Activated CD8-positive, alpha-beta memory T cell treated with anti-CD3 and anti-CD28 coated beads, Interleukin-2, amount 10 ng/mL, durations not matched to agents 7 days and 5 days (primary cell): Measurements from ENCODE around the gene TBC1D22A. TPM values are rescaled to one million over a fixed set of nuclear protein-coding genes. Genes with fewer than 3 reads are reported as not detected.
A peak's percentile ranks its signal among the peaks of the same experiment; 100 is the strongest.
"Not testable (repeated sequence)": the region's sequence is repeated elsewhere in the genome, so short reads cannot be mapped to it uniquely, and the experiment has no call there.

Experiments
- ATAC-seq: fragments of 150-1000 bp; cut with Tn5 transposase; one replicate; pipeline ENCODE4 v1.10.0; 2021; ENCODE audit warnings: moderate library complexity
- CTCF ChIA-PET: fragments of 350-600 bp; sonication (Branson Sonifier 250); formaldehyde crosslinking; loops from one replicate; lab custom pipeline; 2021; ENCODE audit warnings: antibody characterized with exemption; lab: Charles Lee
- DNase-seq: peaks from one replicate; pipeline ENCODE4 v3.0.0-alpha.2; 2020
- H3K27ac Mint-ChIP-seq: one replicate; pipeline ENCODE4 v1.8.0; 2021; ENCODE audit warnings: mild to moderate bottlenecking, mixed read lengths
- H3K27me3 Mint-ChIP-seq: one replicate; pipeline ENCODE4 v1.8.0; 2021; ENCODE audit warnings: mixed read lengths
- H3K36me3 Mint-ChIP-seq: one replicate; pipeline ENCODE4 v1.8.0; 2021; ENCODE audit warnings: mild to moderate bottlenecking, mixed read lengths
- H3K4me1 Mint-ChIP-seq: one replicate; pipeline ENCODE4 v1.8.0; 2021; ENCODE audit warnings: mixed read lengths
- H3K4me3 Mint-ChIP-seq: one replicate; pipeline ENCODE4 v1.8.0; 2021; ENCODE audit warnings: mild to moderate bottlenecking, moderate library complexity, mixed read lengths
- H3K9me3 Mint-ChIP-seq: one replicate; pipeline ENCODE4 v1.8.0; 2022; ENCODE audit warnings: low read depth, mixed read lengths
- total RNA-seq, 2 experiments: library from RNA; stranded (reverse); gene quantifications; one replicate each; pipeline ENCODE4 v1.2.3, GENCODE V29; 2021

Gene TBC1D22A
- total RNA-seq, 2 experiments from 2014 or later: 32.6 to 44.9 TPM

GRCh38 chr22:46807458-46807857, 45.0 kb downstream of the TBC1D22A start:
- H3K27ac Mint-ChIP-seq: no peak overlapping the region

GRCh38 chr22:46809153-46809885, 46.9 kb downstream of the TBC1D22A start:
- H3K27ac Mint-ChIP-seq: no peak overlapping the region
- no peak for DNase-seq
- ATAC-seq: no peak
- CTCF ChIA-PET: no interaction called here
- peaks cover 14% of the 10 kb centered on the region for H3K36me3 Mint-ChIP-seq
- peaks cover 12% of the 10 kb centered on the region for H3K4me1 Mint-ChIP-seq
- no peak overlapping the region for H3K4me3 Mint-ChIP-seq
- H3K9me3 Mint-ChIP-seq: no peaks in the 10 kb centered on the region
- H3K27me3 Mint-ChIP-seq: no peaks in the 10 kb centered on the region

More at GRCh38 chr22:46807458-46807857, 45.0 kb downstream of the TBC1D22A start:
- H3K4me3 Mint-ChIP-seq: no peak overlapping the region
- CTCF ChIA-PET: interaction anchor here (2.7 kb wide), 1 partner anchor 49 kb away, joined by 8 read pairs; no protein-coding TSS in a partner anchor
- H3K9me3 Mint-ChIP-seq: no peaks in the 10 kb centered on the region
- peaks cover 16% of the 10 kb centered on the region for H3K4me1 Mint-ChIP-seq
- ATAC-seq (no peak), DNase-seq (no peak)
- peaks cover 15% of the 10 kb centered on the region for H3K36me3 Mint-ChIP-seq
- H3K27me3 Mint-ChIP-seq: no peaks in the 10 kb centered on the region

GRCh38 chr22:46810856-46811786, 48.7 kb downstream of the TBC1D22A start:
- H3K4me3 Mint-ChIP-seq: no peak overlapping the region
- no peaks in the 10 kb centered on the region for H3K27me3 Mint-ChIP-seq
- H3K36me3 Mint-ChIP-seq: peaks cover 12% of the 10 kb centered on the region
- no peaks in the 10 kb centered on the region for H3K9me3 Mint-ChIP-seq
- peak; percentile 23 for DNase-seq
- peaks cover 14% of the 10 kb centered on the region for H3K4me1 Mint-ChIP-seq
- CTCF ChIA-PET: interaction anchor here (3.4 kb wide), 1 partner anchor 8 kb away, joined by 19 read pairs; no protein-coding TSS in a partner anchor
- H3K27ac Mint-ChIP-seq: no peak overlapping the region
- no peak for ATAC-seq

GRCh38 chr22:46812034-46812605, 49.7 kb downstream of the TBC1D22A start:
- H3K4me3 Mint-ChIP-seq: no peak overlapping the region
- H3K36me3 Mint-ChIP-seq: peaks cover 9% of the 10 kb centered on the region
- no peak overlapping the region for H3K27ac Mint-ChIP-seq
- CTCF ChIA-PET: interaction anchor here (3.4 kb wide), 1 partner anchor 9 kb away, joined by 19 read pairs; no protein-coding TSS in a partner anchor
- H3K4me1 Mint-ChIP-seq: peaks cover 12% of the 10 kb centered on the region
- ATAC-seq: no peak
- H3K9me3 Mint-ChIP-seq: no peaks in the 10 kb centered on the region
- DNase-seq: no peak
- H3K27me3 Mint-ChIP-seq: no peaks in the 10 kb centered on the region

- Mint-ChIP-seq H3K27ac (no peak overlapping the region), H3K4me3 (no peak overlapping the region), H3K4me1 (peaks cover 10% of the 10 kb centered on the region)
These were observed 50.3 kb downstream of the TBC1D22A start for GRCh38 chr22:46812788-46813187.

GRCh38 chr22:46813816-46814597, 51.6 kb downstream of the TBC1D22A start:
- H3K4me1 Mint-ChIP-seq: peaks cover 10% of the 10 kb centered on the region
- CTCF ChIA-PET: interaction anchor here (0.9 kb wide), 1 partner anchor 15 kb away, joined by 4 read pairs; no protein-coding TSS in a partner anchor

More at GRCh38 chr22:46812788-46813187, 50.3 kb downstream of the TBC1D22A start:
- CTCF ChIA-PET: interaction anchor here (0.9 to 3.4 kb wide), 2 partner anchors 10 to 14 kb away, joined by 4 to 19 read pairs; no protein-coding TSS in a partner anchor
- Mint-ChIP-seq H3K9me3 (no peaks in the 10 kb centered on the region), H3K36me3 (peaks cover 12% of the 10 kb centered on the region), H3K27me3 (no peaks in the 10 kb centered on the region)
- ATAC-seq (no peak), DNase-seq (no peak)

GRCh38 chr22:46815132-46815531, 52.7 kb downstream of the TBC1D22A start:
- CTCF ChIA-PET: no interaction called here
- no peak for ATAC-seq
- H3K9me3 Mint-ChIP-seq: no peaks in the 10 kb centered on the region
- H3K4me1 Mint-ChIP-seq: peaks cover 10% of the 10 kb centered on the region
- no peak overlapping the region for H3K27ac Mint-ChIP-seq
- H3K36me3 Mint-ChIP-seq: peaks cover 11% of the 10 kb centered on the region
- H3K4me3 Mint-ChIP-seq: no peak overlapping the region
- DNase-seq: no peak
- H3K27me3 Mint-ChIP-seq: no peaks in the 10 kb centered on the region

More at GRCh38 chr22:46813816-46814597, 51.6 kb downstream of the TBC1D22A start:
- peaks cover 10% of the 10 kb centered on the region for H3K36me3 Mint-ChIP-seq
- DNase-seq (no peak), ATAC-seq (no peak)
- H3K27me3 Mint-ChIP-seq: no peaks in the 10 kb centered on the region
- no peaks in the 10 kb centered on the region for H3K9me3 Mint-ChIP-seq
- no peak overlapping the region for H3K27ac Mint-ChIP-seq
- H3K4me3 Mint-ChIP-seq: no peak overlapping the region

GRCh38 chr22:46815559-46815895, 53.1 kb downstream of the TBC1D22A start:
- peaks cover 14% of the 10 kb centered on the region for H3K36me3 Mint-ChIP-seq
- ATAC-seq: no peak
- no peak overlapping the region for H3K27ac Mint-ChIP-seq
- peaks cover 10% of the 10 kb centered on the region for H3K4me1 Mint-ChIP-seq
- no peak for DNase-seq
- H3K9me3 Mint-ChIP-seq: no peaks in the 10 kb centered on the region
- no peak overlapping the region for H3K4me3 Mint-ChIP-seq
- CTCF ChIA-PET: interaction anchor here (1.4 kb wide), 1 partner anchor 13 kb away, joined by 5 read pairs; no protein-coding TSS in a partner anchor
- H3K27me3 Mint-ChIP-seq: no peaks in the 10 kb centered on the region

GRCh38 chr22:46815896-46816731, 53.7 kb downstream of the TBC1D22A start:
- Mint-ChIP-seq H3K36me3 (peaks cover 20% of the 10 kb centered on the region), H3K27me3 (no peaks in the 10 kb centered on the region), H3K9me3 (peaks cover 2% of the 10 kb centered on the region), H3K27ac (no peak overlapping the region), H3K4me1 (peaks cover 10% of the 10 kb centered on the region), H3K4me3 (no peak overlapping the region)
- CTCF ChIA-PET: interaction anchor here (0.9 to 1.4 kb wide), 4 partner anchors 10 to 19 kb away, joined by 3 to 5 read pairs (median 4); no protein-coding TSS in a partner anchor
- ATAC-seq: no peak
- DNase-seq: no peak

GRCh38 chr22:46817390-46817789, 54.9 kb downstream of the TBC1D22A start:
- DNase-seq, H3K27me3 Mint-ChIP-seq, H3K27ac Mint-ChIP-seq, H3K4me3 Mint-ChIP-seq, ATAC-seq, H3K9me3 Mint-ChIP-seq: not testable (repeated sequence)
- peaks cover 24% of the 10 kb centered on the region for H3K36me3 Mint-ChIP-seq
- peaks cover 10% of the 10 kb centered on the region for H3K4me1 Mint-ChIP-seq
- CTCF ChIA-PET: interaction anchor here (1.0 to 1.3 kb wide), 2 partner anchors 15 to 18 kb away, joined by 3 read pairs; no protein-coding TSS in a partner anchor

- Mint-ChIP-seq H3K36me3 (peaks cover 14% of the 10 kb centered on the region), H3K9me3 (peaks cover 2% of the 10 kb centered on the region), H3K27ac (no peak overlapping the region), H3K27me3 (no peaks in the 10 kb centered on the region), H3K4me3 (no peak overlapping the region), H3K4me1 (no peaks in the 10 kb centered on the region)
- no peak for DNase-seq
- ATAC-seq: no peak
- CTCF ChIA-PET: no interaction called here
These were observed 60.8 kb downstream of the TBC1D22A start for GRCh38 chr22:46823248-46823647.

GRCh38 chr22:46823654-46824053, 61.2 kb downstream of the TBC1D22A start:
- DNase-seq (no peak), ATAC-seq (no peak)
- peaks cover 14% of the 10 kb centered on the region for H3K36me3 Mint-ChIP-seq
- H3K4me3 Mint-ChIP-seq: no peak overlapping the region
- no peaks in the 10 kb centered on the region for H3K27me3 Mint-ChIP-seq
- H3K4me1 Mint-ChIP-seq: no peaks in the 10 kb centered on the region
- H3K9me3 Mint-ChIP-seq: peaks cover 2% of the 10 kb centered on the region
- CTCF ChIA-PET: no interaction called here
- H3K27ac Mint-ChIP-seq: no peak overlapping the region
